HCT116 (cell line): ENCODE results near the gene ANO2. TPM values are rescaled to one million over a fixed set of nuclear protein-coding genes. Genes with fewer than 3 reads are reported as not detected.

ENCODE experiments used
- ATAC-seq: fragments of 200-7000 bp; cut with Tn5 transposase; 2 replicates; pipeline ENCODE4 v1.9.1; 2020; ENCODE audit warnings: mild to moderate bottlenecking, moderate library complexity
- BruUV-seq: library from RNA; stranded (reverse); fragments of 400-500 nt; replicated peaks from 2 replicates; lab custom pipeline; 2021; lab: Mats Ljungman, UMichigan
- CTCF ChIA-PET: fragments of 300-600 bp; sonication (Branson Sonifier 250); formaldehyde crosslinking; loops from one replicate; lab custom pipeline; 2021; ENCODE audit warnings: antibody characterized with exemption; lab: Charles Lee
- POLR2A ChIA-PET: fragments of 300-600, 350-600 bp; sonication (Branson Sonifier 250); formaldehyde crosslinking; loops from one replicate; lab custom pipeline; 2021; ENCODE audit warnings: antibody characterized with exemption; lab: Charles Lee
- RAD21 ChIA-PET, 2 experiments: fragments of 300-600 bp; sonication (Branson Sonifier 250); formaldehyde crosslinking; loops; one replicate each; lab custom pipeline; 2023; ENCODE audit warnings: low total read pairs in 2 of 2; ENCODE audit not compliant: uncharacterized antibody in 2 of 2, unreplicated experiment in 2 of 2, low non-redundant PET in 1 of 2; lab: Charles Lee
- DNase-seq: peaks from one replicate; pipeline ENCODE4 v3.0.0-alpha.2; 2010; ENCODE audit warnings: low read depth, low spot score
- H2AFZ ChIP-seq: fragments of 200-600 bp; shearing (Covaris generic), sonication (generic); 2 replicates; pipeline ENCODE4 v1.6.1; 2017; ENCODE audit warnings: low read depth, mixed run types, mixed read lengths, antibody characterized with exemption, low read length; ENCODE audit not compliant: poor library complexity, severe bottlenecking
- H3K27ac ChIP-seq: 2 replicates; pipeline ENCODE4 v1.5.1; 2012; ENCODE audit warnings: low read depth, low read length
- H3K27me3 ChIP-seq: fragments of 200-600 bp; sonication (generic); 2 replicates; pipeline ENCODE4 v1.6.1; 2016; ENCODE audit warnings: mixed run types, low read length, mixed read lengths; ENCODE audit not compliant: insufficient read depth
- H3K36me3 ChIP-seq, 2 experiments: fragments of 200-500 bp in 1 of 2; fragments of 200-600 bp in 1 of 2; sonication (Bioruptor generic) in 1 of 2; sonication (generic) in 1 of 2; 2 replicates each; pipeline versions ENCODE4 v1.5.1 to v1.6.1; 2014 to 2016; ENCODE audit warnings: low read length in 2 of 2, inconsistent platforms in 1 of 2, mixed read lengths in 1 of 2, mixed run types in 1 of 2; ENCODE audit not compliant: insufficient read depth in 2 of 2, control insufficient read depth in 1 of 2
- H3K4me1 ChIP-seq, 2 experiments: fragments of 200-600 bp in 1 of 2; sonication (generic) in 1 of 2; 2 replicates each; pipeline versions ENCODE4 v1.5.1 to v1.6.1; 2012 to 2017; ENCODE audit warnings: low read length in 2 of 2, inconsistent platforms in 1 of 2, mild to moderate bottlenecking in 1 of 2, mixed read lengths in 1 of 2, mixed run types in 1 of 2, moderate library complexity in 1 of 2; ENCODE audit not compliant: insufficient read depth in 2 of 2, control insufficient read depth in 1 of 2
- H3K4me2 ChIP-seq: fragments of 200-600 bp; sonication (generic); 2 replicates; pipeline ENCODE4 v1.6.1; 2017; ENCODE audit warnings: mixed run types, low read length, mixed read lengths
- H3K4me3 ChIP-seq, 2 experiments: fragments of 200-600 bp in 1 of 2; sonication (generic) in 1 of 2; replicated peaks in 1 of 2; 2 replicates each; pipeline ENCODE4 v1.5.1; 2011 to 2016; ENCODE audit warnings: low read length in 2 of 2, control low read depth in 1 of 2, low read depth in 1 of 2, mild to moderate bottlenecking in 1 of 2, mixed read lengths in 1 of 2, mixed run types in 1 of 2
- H3K79me2 ChIP-seq: fragments of 200-600 bp; sonication (generic); 2 replicates; pipeline ENCODE4 v1.6.1; 2017; ENCODE audit warnings: mild to moderate bottlenecking, mixed run types, low read length, moderate library complexity, mixed read lengths; ENCODE audit not compliant: insufficient read depth
- H3K9ac ChIP-seq: fragments of 200-600 bp; sonication (generic); 2 replicates; pipeline ENCODE4 v1.6.1; 2016; ENCODE audit warnings: low read length, mixed read lengths
- H3K9me2 ChIP-seq: fragments of 200-600 bp; sonication (generic), shearing (Covaris generic); 2 replicates; pipeline ENCODE4 v1.6.1; 2017; ENCODE audit warnings: mixed run types, mild to moderate bottlenecking, moderate library complexity; ENCODE audit not compliant: insufficient read depth
- H3K9me3 ChIP-seq, 2 experiments: fragments of 200-500 bp in 1 of 2; fragments of 200-600 bp in 1 of 2; sonication (Bioruptor generic) in 1 of 2; sonication (generic) in 1 of 2; 2 replicates each; pipeline ENCODE4 v1.6.1; 2014 to 2017; ENCODE audit warnings: low read length in 2 of 2, mixed read lengths in 2 of 2, inconsistent platforms in 1 of 2, low read depth in 1 of 2, mild to moderate bottlenecking in 1 of 2, mixed run types in 1 of 2, moderate library complexity in 1 of 2; ENCODE audit not compliant: control insufficient read depth in 1 of 2, insufficient read depth in 1 of 2
- H4K20me1 ChIP-seq: fragments of 200-600 bp; sonication (generic), shearing (Covaris generic); 2 replicates; pipeline ENCODE4 v1.6.1; 2017; ENCODE audit warnings: mixed run types, mild to moderate bottlenecking, moderate library complexity; ENCODE audit not compliant: insufficient read depth
- ATF3 ChIP-seq: IDR thresholded peaks from 2 replicates; pipeline ENCODE4 v1.6.1; 2012
- CBX3 ChIP-seq: IDR thresholded peaks from 2 replicates; pipeline ENCODE4 v1.6.1; 2012; ENCODE audit warnings: low read depth
- EGR1 ChIP-seq: IDR thresholded peaks from 2 replicates; pipeline ENCODE4 v1.6.1; 2012; ENCODE audit warnings: low read depth
- ELF1 ChIP-seq: IDR thresholded peaks from 2 replicates; pipeline ENCODE4 v1.6.1; 2012; ENCODE audit warnings: low read depth, borderline replicate concordance
- EZH2phosphoT487 ChIP-seq: fragments of 200-600 bp; IDR thresholded peaks from 2 replicates; pipeline ENCODE4 v1.6.1; 2018; ENCODE audit warnings: antibody characterized with exemption, borderline replicate concordance
- FOSL1 ChIP-seq: IDR thresholded peaks from 2 replicates; pipeline ENCODE4 v1.6.1; 2012; ENCODE audit warnings: low read depth
- POLR2AphosphoS5 ChIP-seq: IDR thresholded peaks from 2 replicates; pipeline ENCODE4 v1.6.1; 2011; ENCODE audit warnings: mild to moderate bottlenecking, low read depth, low read length, moderate library complexity
- RAD21 ChIP-seq: IDR thresholded peaks from 2 replicates; pipeline ENCODE4 v1.6.1; 2012; ENCODE audit warnings: low read depth, mild to moderate bottlenecking
- SP1 ChIP-seq: IDR thresholded peaks from 2 replicates; pipeline ENCODE4 v1.6.1; 2012; ENCODE audit warnings: low read depth
- SRF ChIP-seq: IDR thresholded peaks from 2 replicates; pipeline ENCODE4 v1.6.1; 2012; ENCODE audit warnings: low read depth
- YY1 ChIP-seq: IDR thresholded peaks from 2 replicates; pipeline ENCODE4 v1.6.1; 2011; ENCODE audit warnings: low read length, low read depth, moderate library complexity, mild to moderate bottlenecking; ENCODE audit not compliant: insufficient replicate concordance; ENCODE audit errors: extremely low read depth
- ZFX ChIP-seq: fragments of 450-650 bp; IDR thresholded peaks from 2 replicates; pipeline ENCODE4 v1.6.1; 2017
- intact Hi-C: fragments of 100-400 bp; cut with micrococcal nuclease; formaldehyde crosslinking; loops from 2 replicates; pipeline ENCODE4 v1.10.0; 2022
- total RNA-seq: library from RNA; stranded (reverse); gene quantifications from one replicate; pipeline ENCODE4 v1.2.1, GENCODE V29; 2021; ENCODE audit not compliant: unreplicated experiment
- TF ChIP-seq, protein P1 (sequence below), 3 experiments: fragments of 200-600 bp in 1 of 3; sonication (generic) in 1 of 3; IDR thresholded peaks in 2 of 3; conservative IDR thresholded peaks in 1 of 3; 2 replicates each; pipeline ENCODE4 v1.5.1; 2012 to 2017; ENCODE audit warnings: low read depth in 2 of 3, low read length in 2 of 3, antibody characterized with exemption in 1 of 3, borderline replicate concordance in 1 of 3, control low read depth in 1 of 3, mild to moderate bottlenecking in 1 of 3, mixed read lengths in 1 of 3, mixed run types in 1 of 3, moderate library complexity in 1 of 3; ENCODE audit not compliant: insufficient read depth in 1 of 3
- TF ChIP-seq, protein P2 (sequence below): IDR thresholded peaks from 2 replicates; pipeline ENCODE4 v1.6.1; 2012

ANO2 gene
- total RNA-seq, 1 experiment from 2014 or later, result not detected

DNA sequence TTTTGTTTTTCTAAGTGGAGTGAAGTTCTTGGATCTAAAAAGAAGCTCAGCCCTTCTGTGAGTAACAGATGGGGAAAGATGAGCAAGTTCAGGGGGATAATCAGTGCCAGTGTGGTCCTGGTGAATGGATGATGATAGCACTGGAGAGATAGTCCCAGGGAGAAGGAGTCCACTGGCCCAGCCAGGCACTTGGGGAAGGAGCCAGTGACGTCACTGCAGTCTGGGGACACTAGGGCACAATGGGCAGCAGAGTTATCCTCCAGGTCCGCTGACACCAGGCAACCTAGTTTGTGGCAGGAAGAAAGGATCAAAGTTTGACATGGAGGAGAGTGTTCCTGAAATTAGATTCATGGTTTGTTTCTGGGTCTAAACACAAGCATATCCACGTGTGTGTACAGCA, 411.7 kb downstream of the ANO2 start:
- H3K9ac ChIP-seq, result no peak overlapping the region
- POLR2A ChIA-PET, result no interaction called here
- no peak for TF ChIP-seq ATF3
- TF ChIP-seq FOSL1, result no peak
- TF ChIP-seq ELF1, result no peak
- no peak for TF ChIP-seq RAD21
- TF ChIP-seq SP1, result no peak
- TF ChIP-seq YY1, result no peak
- TF ChIP-seq, protein P1, sequence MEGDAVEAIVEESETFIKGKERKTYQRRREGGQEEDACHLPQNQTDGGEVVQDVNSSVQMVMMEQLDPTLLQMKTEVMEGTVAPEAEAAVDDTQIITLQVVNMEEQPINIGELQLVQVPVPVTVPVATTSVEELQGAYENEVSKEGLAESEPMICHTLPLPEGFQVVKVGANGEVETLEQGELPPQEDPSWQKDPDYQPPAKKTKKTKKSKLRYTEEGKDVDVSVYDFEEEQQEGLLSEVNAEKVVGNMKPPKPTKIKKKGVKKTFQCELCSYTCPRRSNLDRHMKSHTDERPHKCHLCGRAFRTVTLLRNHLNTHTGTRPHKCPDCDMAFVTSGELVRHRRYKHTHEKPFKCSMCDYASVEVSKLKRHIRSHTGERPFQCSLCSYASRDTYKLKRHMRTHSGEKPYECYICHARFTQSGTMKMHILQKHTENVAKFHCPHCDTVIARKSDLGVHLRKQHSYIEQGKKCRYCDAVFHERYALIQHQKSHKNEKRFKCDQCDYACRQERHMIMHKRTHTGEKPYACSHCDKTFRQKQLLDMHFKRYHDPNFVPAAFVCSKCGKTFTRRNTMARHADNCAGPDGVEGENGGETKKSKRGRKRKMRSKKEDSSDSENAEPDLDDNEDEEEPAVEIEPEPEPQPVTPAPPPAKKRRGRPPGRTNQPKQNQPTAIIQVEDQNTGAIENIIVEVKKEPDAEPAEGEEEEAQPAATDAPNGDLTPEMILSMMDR (IDR thresholded peaks at IDR 0.05 in 2 of 3, conservative IDR thresholded peaks at IDR 0.05 in 1 of 3; ENCODE audit: borderline replicate concordance in 1 of 3, insufficient read depth in 1 of 3, low read depth in 2 of 3, low read length in 2 of 3), result no peak
- no peak for TF ChIP-seq ZFX
- no peak for TF ChIP-seq CBX3
- no peak for TF ChIP-seq EZH2phosphoT487
- no peak for TF ChIP-seq POLR2AphosphoS5
- no peak for TF ChIP-seq SRF
- TF ChIP-seq, protein P2, sequence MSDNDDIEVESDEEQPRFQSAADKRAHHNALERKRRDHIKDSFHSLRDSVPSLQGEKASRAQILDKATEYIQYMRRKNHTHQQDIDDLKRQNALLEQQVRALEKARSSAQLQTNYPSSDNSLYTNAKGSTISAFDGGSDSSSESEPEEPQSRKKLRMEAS, result no peak
- TF ChIP-seq EGR1, result no peak
- TF ChIP-seq, all 23 proteins: peak for 0
- DNase-seq (no peak), ATAC-seq (no peak)
- intact Hi-C loops, result no loop called here
- Histone ChIP-seq H3K4me3 (no peak overlapping the region), H4K20me1 (no peaks in the 10 kb centered on the region), H3K9me3 (no peaks in the 10 kb centered on the region), H3K36me3 (no peaks in the 10 kb centered on the region), H3K27me3 (peaks cover 32% of the 10 kb centered on the region), H2AFZ (no peak overlapping the region), H3K27ac (no peak overlapping the region), H3K9me2 (no peaks in the 10 kb centered on the region), H3K79me2 (no peaks in the 10 kb centered on the region), H3K4me2 (no peak overlapping the region), H3K4me1 (no peaks in the 10 kb centered on the region)
- RAD21 ChIA-PET, result no interaction called here
- CTCF ChIA-PET, result no interaction called here
- no TSS peak for BruUV-seq
